ENCODE measurements around the gene MAN1C1. TPM values are rescaled to one million over a fixed set of nuclear protein-coding genes. Genes with fewer than 3 reads are reported as not detected.

Gene MAN1C1
- total RNA-seq, 1 experiment from 2014 or later: 0.11 TPM

GRCh38 chr1:25725482-25725881 lies 108.9 kb downstream of the MAN1C1 start:
- Histone ChIP-seq H3F3A (ENCODE audit: low read length, unreplicated experiment) (no peaks in the 10 kb centered on the region), H3K4me3 (ENCODE audit: low read length) (no peak overlapping the region), H3K4me1 (ENCODE audit: insufficient read depth, low read length) (peaks cover 6% of the 10 kb centered on the region), H3K27ac (ENCODE audit: low read length) (no peak overlapping the region), H3K79me2 (ENCODE audit: low read length) (no peaks in the 10 kb centered on the region), H4K20me1 (ENCODE audit: low read length) (no peaks in the 10 kb centered on the region), H3K4me2 (ENCODE audit: low read length) (no peak overlapping the region), H3K27me3 (ENCODE audit: low read length) (no peaks in the 10 kb centered on the region), H3K9me3 (ENCODE audit: low read length) (no peaks in the 10 kb centered on the region), H3K36me3 (ENCODE audit: low read depth, low read length) (no peaks in the 10 kb centered on the region), H2AFZ (ENCODE audit: low read length) (no peak overlapping the region), H3K9me2 (replicated peaks; ENCODE audit: low read length) (no peaks in the 10 kb centered on the region), H3K9ac (ENCODE audit: low read length) (no peak overlapping the region)
- intact Hi-C loops (cut with micrococcal nuclease): no loop called here
- CTCF ChIA-PET: interaction anchor here (0.7 kb wide), 1 partner anchor 93 kb away, joined by 3 read pairs; no protein-coding TSS in a partner anchor
- TF ChIP-seq, protein P1, sequence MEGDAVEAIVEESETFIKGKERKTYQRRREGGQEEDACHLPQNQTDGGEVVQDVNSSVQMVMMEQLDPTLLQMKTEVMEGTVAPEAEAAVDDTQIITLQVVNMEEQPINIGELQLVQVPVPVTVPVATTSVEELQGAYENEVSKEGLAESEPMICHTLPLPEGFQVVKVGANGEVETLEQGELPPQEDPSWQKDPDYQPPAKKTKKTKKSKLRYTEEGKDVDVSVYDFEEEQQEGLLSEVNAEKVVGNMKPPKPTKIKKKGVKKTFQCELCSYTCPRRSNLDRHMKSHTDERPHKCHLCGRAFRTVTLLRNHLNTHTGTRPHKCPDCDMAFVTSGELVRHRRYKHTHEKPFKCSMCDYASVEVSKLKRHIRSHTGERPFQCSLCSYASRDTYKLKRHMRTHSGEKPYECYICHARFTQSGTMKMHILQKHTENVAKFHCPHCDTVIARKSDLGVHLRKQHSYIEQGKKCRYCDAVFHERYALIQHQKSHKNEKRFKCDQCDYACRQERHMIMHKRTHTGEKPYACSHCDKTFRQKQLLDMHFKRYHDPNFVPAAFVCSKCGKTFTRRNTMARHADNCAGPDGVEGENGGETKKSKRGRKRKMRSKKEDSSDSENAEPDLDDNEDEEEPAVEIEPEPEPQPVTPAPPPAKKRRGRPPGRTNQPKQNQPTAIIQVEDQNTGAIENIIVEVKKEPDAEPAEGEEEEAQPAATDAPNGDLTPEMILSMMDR (conservative IDR thresholded peaks at IDR 0.05; ENCODE audit: low read depth, low read length): no peak
- POLR2A ChIA-PET (ENCODE audit: unreplicated experiment): no interaction called here
- ATAC-seq (no peak), DNase-seq (no peak)
- BruUV-seq (replicated peaks): no TSS peak

- no peak overlapping the region for H3K27ac ChIP-seq (ENCODE audit: low read length)
- no peak for ATAC-seq
- H2AFZ ChIP-seq (ENCODE audit: low read length): no peak overlapping the region
- no peak overlapping the region for H3K4me3 ChIP-seq (ENCODE audit: low read length)
- no peaks in the 10 kb centered on the region for H3K36me3 ChIP-seq (ENCODE audit: low read depth, low read length)
- no peaks in the 10 kb centered on the region for H3K79me2 ChIP-seq (ENCODE audit: low read length)
- DNase-seq: no peak
- no peak overlapping the region for H3K9ac ChIP-seq (ENCODE audit: low read length)
- no peak overlapping the region for H3K4me2 ChIP-seq (ENCODE audit: low read length)
- no peaks in the 10 kb centered on the region for H3F3A ChIP-seq (ENCODE audit: low read length, unreplicated experiment)
- ChIA-PET POLR2A (ENCODE audit: unreplicated experiment) (no interaction called here), CTCF (no interaction called here)
- H3K4me1 ChIP-seq (ENCODE audit: insufficient read depth, low read length): no peaks in the 10 kb centered on the region
- no peaks in the 10 kb centered on the region for H3K27me3 ChIP-seq (ENCODE audit: low read length)
- no TSS peak for BruUV-seq (replicated peaks)
- H3K9me2 ChIP-seq (replicated peaks; ENCODE audit: low read length): no peaks in the 10 kb centered on the region
- intact Hi-C loops (cut with micrococcal nuclease): no loop called here
- TF ChIP-seq, protein P1 (conservative IDR thresholded peaks at IDR 0.05; ENCODE audit: low read depth, low read length): no peak
- TF ChIP-seq EZH2 (IDR thresholded peaks at IDR 0.05; ENCODE audit: low read length, unreplicated experiment) (no peak), EZH2phosphoT487 (IDR thresholded peaks at IDR 0.05; ENCODE audit: borderline replicate concordance, low read length) (no peak)
- no peaks in the 10 kb centered on the region for H3K9me3 ChIP-seq (ENCODE audit: low read length)
- H4K20me1 ChIP-seq (ENCODE audit: low read length): no peaks in the 10 kb centered on the region
Measured at GRCh38 chr1:25727088-25727487, 110.5 kb downstream of the MAN1C1 start.

DNA sequence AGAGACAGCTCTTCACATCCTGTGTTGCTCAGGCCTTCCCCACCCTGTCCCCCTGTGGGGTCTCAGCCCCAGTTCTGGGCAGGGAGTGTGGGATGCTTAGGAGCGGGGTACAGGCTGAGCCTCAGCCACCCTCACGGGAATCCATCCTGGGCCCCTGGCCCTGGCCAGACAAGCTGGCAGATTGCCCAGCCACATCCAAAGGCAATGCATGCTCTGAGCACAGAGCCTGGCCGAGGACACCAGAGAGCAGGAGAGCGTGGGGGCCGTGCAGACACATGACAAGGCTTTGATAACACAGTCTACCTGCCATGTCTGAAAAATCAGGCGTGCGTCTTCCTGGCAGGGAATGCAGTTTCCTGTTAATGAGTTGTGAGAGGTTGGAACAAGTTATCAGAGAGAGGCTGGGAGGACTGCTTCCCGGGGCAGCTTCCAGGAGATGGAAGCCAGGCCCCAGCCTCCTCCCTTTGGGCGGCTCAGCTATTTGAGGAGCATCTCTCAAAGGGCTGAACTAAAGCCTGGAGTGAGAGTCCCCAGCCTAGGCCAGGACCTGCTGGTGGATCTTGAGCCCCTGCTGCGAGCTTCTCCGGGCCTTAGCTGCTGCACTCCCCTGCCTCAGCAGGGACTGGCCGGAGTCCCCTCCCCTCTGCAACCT lies 111.2 kb downstream of the MAN1C1 start:
- Histone ChIP-seq H3F3A (ENCODE audit: low read length, unreplicated experiment) (no peaks in the 10 kb centered on the region), H3K4me3 (ENCODE audit: low read length) (no peak overlapping the region), H3K79me2 (ENCODE audit: low read length) (no peaks in the 10 kb centered on the region), H3K27ac (ENCODE audit: low read length) (no peak overlapping the region), H3K27me3 (ENCODE audit: low read length) (no peaks in the 10 kb centered on the region), H3K9ac (ENCODE audit: low read length) (no peak overlapping the region), H3K9me2 (replicated peaks; ENCODE audit: low read length) (no peaks in the 10 kb centered on the region), H3K9me3 (ENCODE audit: low read length) (no peaks in the 10 kb centered on the region), H3K36me3 (ENCODE audit: low read depth, low read length) (no peaks in the 10 kb centered on the region), H3K4me2 (ENCODE audit: low read length) (no peak overlapping the region), H3K4me1 (ENCODE audit: insufficient read depth, low read length) (no peaks in the 10 kb centered on the region), H2AFZ (ENCODE audit: low read length) (no peak overlapping the region), H4K20me1 (ENCODE audit: low read length) (no peaks in the 10 kb centered on the region)
- ATAC-seq: no peak
- intact Hi-C loops (cut with micrococcal nuclease): no loop called here
- ChIA-PET POLR2A (ENCODE audit: unreplicated experiment) (no interaction called here), CTCF (no interaction called here)
- no peak for DNase-seq
- no TSS peak for BruUV-seq (replicated peaks)
- no peak for TF ChIP-seq EZH2 (IDR thresholded peaks at IDR 0.05; ENCODE audit: low read length, unreplicated experiment)
- TF ChIP-seq EZH2phosphoT487 (IDR thresholded peaks at IDR 0.05; ENCODE audit: borderline replicate concordance, low read length): no peak
- TF ChIP-seq, protein P1 (conservative IDR thresholded peaks at IDR 0.05; ENCODE audit: low read depth, low read length): no peak
